SH-SY5Y (cell line): ENCODE data around the gene UBN2.

ENCODE experiments used
- GATA2 ChIP-seq: IDR thresholded peaks from 2 replicates; pipeline ENCODE4 v1.6.1; 2011; ENCODE audit warnings: mild to moderate bottlenecking, low read depth, low read length
- GATA3 ChIP-seq: IDR thresholded peaks from 2 replicates; pipeline ENCODE4 v1.6.1; 2011; ENCODE audit warnings: low read depth, mild to moderate bottlenecking, low read length, moderate library complexity

DNA sequence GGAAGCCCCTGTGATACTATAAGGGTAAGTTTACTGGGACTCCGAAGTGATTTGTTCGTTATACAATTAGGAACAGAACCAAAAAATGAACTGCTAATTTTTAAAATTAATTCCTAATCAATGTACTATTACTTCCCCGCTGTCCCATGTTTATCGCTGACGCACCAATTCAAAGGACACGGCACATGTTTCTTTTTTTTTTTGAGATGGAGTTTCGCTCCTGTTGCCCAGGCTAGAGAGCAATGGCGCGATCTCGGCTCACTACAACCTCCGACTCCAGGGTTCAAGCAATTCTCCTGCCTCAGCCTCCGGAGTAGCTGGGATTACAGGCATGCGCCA, 108.6 kb downstream of the UBN2 start:
- no peak for TF ChIP-seq GATA3
- no peak for TF ChIP-seq GATA2
